ENCODE data around the gene AMDHD2.

The AMDHD2 gene

GRCh38 chr16:2498531-2499253, 21.5 kb upstream of the AMDHD2 start:
- TF ChIP-seq CTCF (IDR thresholded peaks at IDR 0.05; ENCODE audit: extremely low read depth, insufficient read depth, missing control alignments) = no peak
- DNase-seq (ENCODE audit: low spot score) = no peak
- in situ Hi-C loops (cut with MboI; ENCODE audit: low pct_unique_long_range_greater_than_20kb, low sequenced_read_pairs, unreplicated experiment) = loop anchor here (10.0 kb wide), 1 partner anchor 54 kb away; no protein-coding TSS in a partner anchor

GRCh38 chr16:2499454-2499853, 20.7 kb upstream of the AMDHD2 start:
- DNase-seq (ENCODE audit: low spot score) = no peak
- TF ChIP-seq CTCF (IDR thresholded peaks at IDR 0.05; ENCODE audit: extremely low read depth, insufficient read depth, missing control alignments) = no peak
- in situ Hi-C loops (cut with MboI; ENCODE audit: low pct_unique_long_range_greater_than_20kb, low sequenced_read_pairs, unreplicated experiment) = loop anchor here (10.0 kb wide), 1 partner anchor 55 kb away; no protein-coding TSS in a partner anchor

GRCh38 chr16:2499890-2500429, 20.2 kb upstream of the AMDHD2 start:
- TF ChIP-seq CTCF (IDR thresholded peaks at IDR 0.05; ENCODE audit: extremely low read depth, insufficient read depth, missing control alignments) = no peak
- in situ Hi-C loops (cut with MboI; ENCODE audit: low pct_unique_long_range_greater_than_20kb, low sequenced_read_pairs, unreplicated experiment) = loop anchor here (10.0 kb wide), 1 partner anchor 55 kb away; no protein-coding TSS in a partner anchor
- no peak for DNase-seq (ENCODE audit: low spot score)

GRCh38 chr16:2500430-2500917, 19.7 kb upstream of the AMDHD2 start:
- no peak for DNase-seq (ENCODE audit: low spot score)
- in situ Hi-C loops (cut with MboI; ENCODE audit: low pct_unique_long_range_greater_than_20kb, low sequenced_read_pairs, unreplicated experiment) = no loop called here
- TF ChIP-seq CTCF (IDR thresholded peaks at IDR 0.05; ENCODE audit: extremely low read depth, insufficient read depth, missing control alignments) = no peak

- in situ Hi-C loops (cut with MboI; ENCODE audit: low pct_unique_long_range_greater_than_20kb, low sequenced_read_pairs, unreplicated experiment) = no loop called here
- peak; percentile 99 for TF ChIP-seq CTCF (IDR thresholded peaks at IDR 0.05; ENCODE audit: extremely low read depth, insufficient read depth, missing control alignments)
- DNase-seq (ENCODE audit: low spot score) = peak; percentile 90
These were observed 19.0 kb upstream of the AMDHD2 start for GRCh38 chr16:2500918-2501750.

All from GM13977 (cell line).